Non-pigmented ciliary epithelial cell (primary cell): ENCODE results near the gene PTS.
A peak's percentile ranks its signal among the peaks of the same experiment; 100 is the strongest.
"Not testable (repeated sequence)": the region's sequence is repeated elsewhere in the genome, so short reads cannot be mapped to it uniquely, and the experiment has no call there.

Experiments used
- DNase-seq: peaks from one replicate; pipeline ENCODE4 v3.0.0-alpha.2; 2010; ENCODE audit warnings: low read depth

Gene PTS

GRCh38 chr11:112226062-112226830, at the start of gene PTS:
Gene PTS (plus strand): TSS chr11:112226428. CDS start chr11:112226444, 16 bp downstream.
- peak; percentile 51 for DNase-seq

DNA sequence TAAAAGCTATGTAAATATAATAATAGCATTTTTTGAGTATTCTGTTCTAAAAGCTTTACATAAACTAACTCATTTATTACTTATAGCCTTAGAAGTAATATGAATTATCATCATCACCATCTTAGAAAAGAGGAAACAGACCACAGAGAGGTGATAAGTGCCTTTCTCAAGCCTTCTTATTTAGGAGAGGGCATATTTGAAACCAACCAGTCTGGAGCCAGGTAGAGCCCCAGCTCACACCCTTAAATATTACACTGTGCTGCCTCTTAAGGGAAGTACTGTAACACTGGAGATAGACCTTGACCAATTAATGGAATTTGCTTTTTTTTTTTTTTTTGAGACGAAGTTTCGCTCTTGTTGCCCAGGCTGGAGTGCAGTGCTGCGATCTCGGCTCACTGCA, 48.6 kb upstream of the PTS start:
- no peak for DNase-seq

DNA sequence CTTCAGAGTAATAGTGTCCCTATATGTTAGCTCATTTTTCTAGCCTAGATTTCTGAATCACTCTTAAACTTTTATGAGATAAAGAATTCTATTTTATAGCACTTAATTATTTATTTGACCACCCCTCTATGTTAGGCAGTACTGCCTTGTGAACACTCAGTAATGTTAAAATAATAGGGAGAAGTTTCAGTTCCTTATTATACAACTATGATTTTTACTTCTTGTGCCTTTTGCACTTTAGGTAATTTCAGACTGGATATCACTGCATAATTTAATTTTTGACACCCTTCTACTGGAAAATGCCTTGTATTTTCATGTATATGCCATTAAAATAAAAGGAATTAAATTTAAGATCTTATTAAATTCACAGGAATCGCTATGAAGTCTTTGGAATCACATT, 47.8 kb upstream of the PTS start:
- no peak for DNase-seq

DNA sequence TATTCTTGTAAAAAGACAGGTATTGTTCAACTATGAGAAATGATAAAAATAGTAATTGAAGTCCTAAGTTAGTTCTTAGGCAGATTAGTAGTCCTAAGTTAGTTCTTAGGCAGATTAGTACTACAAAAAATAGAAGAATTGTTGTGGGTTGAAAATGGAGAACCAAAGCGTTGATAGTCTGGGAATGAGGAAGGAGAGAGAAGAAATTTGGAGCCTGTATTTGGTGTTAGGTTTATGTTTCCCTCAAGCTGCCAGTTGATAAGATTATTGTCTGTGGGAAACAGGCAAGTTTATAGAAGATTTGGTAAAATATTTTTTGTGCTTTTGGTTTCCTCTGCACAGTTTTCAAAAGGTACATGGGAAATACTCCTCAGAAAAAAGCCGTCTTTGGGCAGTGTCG, 47.3 kb upstream of the PTS start:
- no peak for DNase-seq

- no peak for DNase-seq
Observed at GRCh38 chr11:112179601-112180000, 46.6 kb upstream of the PTS start.

GRCh38 chr11:112182867-112183266, 43.4 kb upstream of the PTS start:
- DNase-seq = no peak

DNA sequence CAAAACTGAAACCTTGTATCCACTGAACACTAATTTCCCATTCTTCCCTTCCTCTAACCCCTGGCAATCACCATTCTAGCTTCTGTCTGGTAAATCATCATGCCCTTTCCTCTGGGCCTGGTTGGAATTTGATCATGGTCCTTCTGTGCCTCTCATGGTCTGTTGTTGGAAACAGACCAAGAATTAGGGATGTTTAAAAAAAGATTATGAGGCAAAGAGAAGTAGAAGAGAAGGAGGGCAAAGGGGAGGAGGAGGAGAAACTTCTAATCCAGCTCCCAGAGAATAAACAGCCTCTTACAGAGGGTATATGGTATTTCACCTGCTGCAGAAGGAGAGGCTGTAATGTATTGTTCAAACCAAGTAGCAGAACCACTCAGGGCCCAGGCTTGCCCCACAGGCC, 40.3 kb upstream of the PTS start:
- DNase-seq = no peak

DNA sequence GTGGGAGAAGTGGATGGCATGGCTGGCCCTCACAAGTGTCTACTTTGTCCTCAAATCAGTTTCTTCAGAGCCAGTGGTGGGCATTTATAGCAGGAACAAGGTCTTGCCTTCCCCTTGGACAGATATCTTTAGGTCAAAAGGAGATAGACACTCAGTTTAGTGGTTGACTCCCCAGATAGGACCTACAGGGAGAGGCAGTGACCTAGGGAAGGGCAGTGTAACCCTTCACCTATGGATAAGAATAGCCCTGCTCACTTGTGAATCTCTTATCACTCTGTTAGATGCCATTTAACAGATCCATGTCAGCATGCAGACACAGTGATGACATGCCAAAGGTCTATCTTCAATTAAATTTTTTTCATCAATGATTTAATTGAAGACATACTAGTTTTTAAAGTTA, 39.9 kb upstream of the PTS start:
- no peak for DNase-seq

- not testable (repeated sequence) for DNase-seq
Observed at GRCh38 chr11:112195113-112195512, 31.1 kb upstream of the PTS start.

- no peak for DNase-seq
Observed at GRCh38 chr11:112195951-112196351, 30.3 kb upstream of the PTS start.

DNA sequence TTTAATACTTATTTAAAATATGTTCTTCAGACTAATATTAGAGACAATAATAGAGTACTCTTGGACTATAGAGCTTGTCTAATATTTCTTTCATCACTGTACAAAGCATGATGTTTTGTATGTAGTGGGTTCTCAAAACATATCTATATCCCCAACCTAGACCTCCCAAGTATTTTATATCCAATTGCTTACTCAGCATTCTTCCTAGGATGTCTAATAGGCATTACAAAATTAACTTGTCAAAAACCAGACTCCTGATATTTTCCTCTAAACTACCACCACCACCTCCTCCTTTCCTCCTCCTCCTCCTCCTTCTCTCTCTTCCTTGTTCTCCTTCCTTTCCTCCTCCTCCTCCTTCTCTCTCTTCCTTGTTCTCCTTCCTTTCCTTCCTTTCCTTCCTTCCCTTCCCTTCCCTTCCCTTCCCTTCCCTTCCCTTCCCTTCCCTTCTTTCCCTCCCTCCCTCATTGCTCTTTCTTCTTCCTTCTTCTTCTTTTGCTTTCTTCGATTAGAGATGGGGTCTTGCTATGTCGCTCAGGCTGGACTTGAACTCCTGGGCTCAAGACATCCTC, 29.6 kb upstream of the PTS start:
- DNase-seq = no peak

- DNase-seq = not testable (repeated sequence)
Observed at GRCh38 chr11:112199101-112199500, 27.1 kb upstream of the PTS start.

- DNase-seq = no peak
Observed at GRCh38 chr11:112200252-112200651, 26.0 kb upstream of the PTS start.

- DNase-seq = no peak
Observed at GRCh38 chr11:112206071-112206470, 20.2 kb upstream of the PTS start.

GRCh38 chr11:112210890-112211289, 15.3 kb upstream of the PTS start:
- no peak for DNase-seq

DNA sequence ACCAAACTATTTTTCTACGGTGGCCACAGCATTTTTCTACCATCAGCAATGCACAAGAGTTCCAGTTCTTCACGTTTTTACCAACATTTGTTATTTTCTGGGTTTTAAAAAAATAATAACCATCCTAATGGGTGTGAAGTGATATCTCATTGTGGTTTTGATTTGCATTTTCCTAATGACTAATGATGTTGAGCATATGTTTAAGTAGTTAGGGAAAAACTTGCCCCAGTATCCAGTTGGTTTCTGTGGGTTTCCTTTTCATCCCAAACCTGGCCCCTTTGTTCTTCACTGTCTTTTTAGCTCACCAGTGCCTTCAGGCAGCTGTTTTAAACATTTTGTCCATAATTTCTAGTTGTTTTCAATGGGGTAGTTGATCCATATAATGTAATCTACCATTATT, 14.7 kb upstream of the PTS start:
- DNase-seq = no peak

DNA sequence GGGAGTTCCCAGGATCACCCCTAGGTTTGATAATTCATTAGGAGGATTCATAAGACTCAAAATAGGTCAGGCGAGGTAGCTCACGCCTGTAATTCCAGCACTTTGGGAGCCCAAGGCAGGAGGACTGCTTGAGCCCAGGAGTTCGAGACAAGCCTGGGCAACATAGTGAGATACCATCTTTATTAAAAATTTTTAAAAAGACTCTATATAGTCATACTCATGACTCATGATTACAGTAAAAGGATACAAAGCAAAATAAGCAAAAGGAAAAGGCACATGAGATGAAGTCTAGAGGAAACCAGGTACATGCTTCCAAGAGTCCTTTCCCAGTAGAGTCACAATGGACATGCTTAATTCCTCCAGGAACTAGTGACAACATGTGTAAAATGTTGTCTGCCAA, 13.9 kb upstream of the PTS start:
- DNase-seq = no peak

- DNase-seq = no peak
Observed at GRCh38 chr11:112212710-112213109, 13.5 kb upstream of the PTS start.

DNA sequence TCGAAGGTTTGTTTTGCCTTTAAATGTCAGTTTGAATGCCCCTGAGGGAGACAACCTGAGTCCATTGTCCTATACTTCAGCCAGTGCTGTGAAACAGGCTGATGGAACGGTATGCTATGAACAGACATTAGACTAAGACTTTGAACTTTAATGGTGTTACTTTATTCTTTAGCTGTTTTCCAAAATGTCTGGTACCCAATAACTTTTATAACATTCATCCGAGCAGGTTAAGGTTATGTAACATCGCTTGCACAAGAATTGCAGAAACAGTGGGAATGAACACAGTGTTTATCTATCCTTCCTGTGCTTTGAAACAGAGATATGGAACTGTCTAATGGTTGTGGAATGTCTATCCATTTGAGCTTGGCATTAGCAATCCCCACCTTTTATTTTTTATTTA, 12.5 kb upstream of the PTS start:
- no peak for DNase-seq

DNA sequence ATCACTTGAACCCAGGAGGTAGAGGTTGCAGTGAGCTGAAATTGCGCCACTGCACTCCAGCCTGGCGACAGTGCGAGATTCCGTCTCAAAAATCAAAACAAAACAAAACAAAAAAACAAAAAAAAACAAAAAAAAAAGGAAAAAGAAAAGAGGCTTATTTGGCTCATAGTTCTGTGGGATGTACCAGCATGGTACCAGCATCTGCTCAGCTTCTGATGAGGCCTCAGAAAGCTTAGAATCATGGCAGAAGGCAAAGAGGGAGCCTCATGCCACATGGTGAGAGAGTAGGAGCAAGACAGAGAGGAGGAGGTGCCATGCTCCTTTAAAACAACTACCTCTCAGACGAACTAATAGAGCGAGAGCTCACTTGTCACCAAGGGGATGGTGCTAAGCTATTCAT, 10.6 kb upstream of the PTS start:
- DNase-seq = no peak

GRCh38 chr11:112216561-112217105, 9.6 kb upstream of the PTS start:
- no peak for DNase-seq

DNA sequence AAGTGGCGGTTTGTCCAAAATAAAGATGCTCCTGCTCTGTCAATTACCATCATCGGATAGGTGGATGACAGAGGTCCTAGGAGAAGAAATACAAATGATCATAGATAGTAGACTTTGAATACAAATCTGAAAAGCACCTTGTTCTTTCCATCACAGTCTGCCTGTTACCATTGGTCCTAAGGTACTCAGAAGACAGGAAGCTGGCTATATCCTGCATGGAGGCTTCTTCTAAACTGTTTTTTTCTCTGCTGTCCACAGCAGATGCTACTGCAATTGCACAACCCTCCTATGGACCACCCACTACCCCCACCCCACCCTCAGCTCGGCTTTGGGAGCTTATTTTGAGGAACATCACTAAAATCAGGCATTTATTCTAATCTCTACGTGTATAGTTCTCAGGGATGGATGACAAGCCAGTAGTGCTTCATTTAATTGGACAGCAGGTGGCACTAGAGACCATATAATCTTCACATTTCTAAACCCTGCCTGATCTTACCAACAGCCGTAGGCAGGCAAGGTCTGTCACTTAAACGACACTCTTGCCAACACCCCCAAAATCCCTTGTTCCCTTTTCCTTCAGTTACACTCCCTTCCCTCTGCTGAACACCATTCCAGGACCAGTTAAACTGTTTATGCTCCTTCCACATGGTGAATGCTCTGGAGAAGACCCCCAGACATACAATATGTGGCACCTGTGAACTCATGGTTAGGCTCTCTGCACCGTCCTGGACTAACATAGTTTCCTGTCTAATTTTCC, 6.6 kb upstream of the PTS start:
- DNase-seq = no peak

DNA sequence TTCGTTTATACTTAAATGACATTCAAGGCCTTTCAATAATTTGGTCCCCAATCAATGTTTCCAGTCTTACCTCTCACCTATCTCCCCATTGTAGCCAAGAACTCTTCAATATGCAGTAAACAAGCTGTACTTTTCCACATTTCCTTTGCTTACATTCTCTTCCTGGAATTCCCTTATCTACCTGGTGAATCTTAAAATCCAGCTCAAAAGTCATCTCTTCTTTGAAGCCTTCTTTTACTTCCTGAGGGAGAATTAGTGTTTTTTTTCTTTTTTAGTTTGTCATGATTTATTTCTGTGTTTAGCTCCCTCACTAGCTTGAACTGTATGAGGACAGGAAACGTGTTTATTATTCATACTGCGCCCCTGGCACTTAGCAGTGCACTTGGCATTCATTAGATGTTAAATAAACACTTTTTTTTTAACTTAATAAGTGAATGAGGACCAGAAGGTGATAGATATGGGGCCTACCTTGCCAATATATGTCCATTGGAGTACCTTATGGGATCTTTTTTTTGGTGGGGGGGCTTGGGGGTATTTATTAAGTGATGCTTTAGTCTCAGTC, 4.9 kb upstream of the PTS start:
- DNase-seq = no peak
